ENCODE data around the gene LBP. TPM values are rescaled to one million over a fixed set of nuclear protein-coding genes. Genes with fewer than 3 reads are reported as not detected.

The LBP gene, protein sequence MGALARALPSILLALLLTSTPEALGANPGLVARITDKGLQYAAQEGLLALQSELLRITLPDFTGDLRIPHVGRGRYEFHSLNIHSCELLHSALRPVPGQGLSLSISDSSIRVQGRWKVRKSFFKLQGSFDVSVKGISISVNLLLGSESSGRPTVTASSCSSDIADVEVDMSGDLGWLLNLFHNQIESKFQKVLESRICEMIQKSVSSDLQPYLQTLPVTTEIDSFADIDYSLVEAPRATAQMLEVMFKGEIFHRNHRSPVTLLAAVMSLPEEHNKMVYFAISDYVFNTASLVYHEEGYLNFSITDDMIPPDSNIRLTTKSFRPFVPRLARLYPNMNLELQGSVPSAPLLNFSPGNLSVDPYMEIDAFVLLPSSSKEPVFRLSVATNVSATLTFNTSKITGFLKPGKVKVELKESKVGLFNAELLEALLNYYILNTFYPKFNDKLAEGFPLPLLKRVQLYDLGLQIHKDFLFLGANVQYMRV
- total RNA-seq = 0.26 TPM in 1 of 2 replicates, not detected in the other

DNA sequence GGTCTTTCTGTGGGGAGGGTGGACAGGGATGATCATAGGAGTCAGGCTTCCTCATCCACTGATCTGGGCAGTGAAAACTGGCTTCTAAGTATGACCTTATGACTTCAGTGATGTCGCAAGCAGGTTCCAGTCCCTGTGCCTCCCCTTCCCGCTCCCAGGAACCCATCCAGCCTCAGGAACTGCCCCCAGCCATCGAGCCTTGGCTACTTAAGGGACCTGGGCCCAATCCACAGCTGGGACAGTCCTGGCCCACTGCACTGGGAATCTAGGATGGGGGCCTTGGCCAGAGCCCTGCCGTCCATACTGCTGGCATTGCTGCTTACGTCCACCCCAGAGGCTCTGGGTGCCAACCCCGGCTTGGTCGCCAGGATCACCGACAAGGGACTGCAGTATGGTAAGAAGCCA lies at the start of gene LBP:
LBP (plus strand) TSS at position 236 of the 405 bp plus-strand sequence; CDS start at position 271, 35 bp downstream.

DNA sequence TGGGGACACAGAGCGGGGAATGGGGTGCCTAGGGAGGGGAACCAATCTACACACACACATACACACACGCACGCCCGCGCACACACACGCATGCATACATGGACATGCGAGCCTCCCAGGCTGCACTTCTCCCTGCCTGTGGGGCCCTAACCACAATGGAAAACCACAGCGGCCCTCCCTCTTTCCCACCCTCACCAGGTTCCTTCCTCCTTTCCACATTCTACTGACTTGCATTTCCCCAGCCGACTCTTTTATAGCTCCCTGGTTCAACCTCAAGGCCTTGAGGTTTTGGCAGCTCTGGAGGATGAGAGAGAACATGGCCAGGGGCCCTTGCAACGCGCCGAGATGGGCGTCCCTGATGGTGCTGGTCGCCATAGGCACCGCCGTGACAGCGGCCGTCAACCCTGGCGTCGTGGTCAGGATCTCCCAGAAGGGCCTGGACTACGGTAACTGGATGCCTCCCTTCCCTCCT lies 42.3 kb upstream of the LBP start, which contains the start of gene BPI:
BPI (plus strand) TSS at position 249 of the 472 bp plus-strand sequence; CDS start at position 317, 68 bp downstream.

Other genes with a start within 250 kb of the LBP start
- 592 and 749 TPM in 2 replicates for gene TGM2, start 181.2 kb upstream of the LBP start, total RNA-seq
- 5.8 and 10.0 TPM in 2 replicates for gene KIAA1755, start 85.7 kb upstream of the LBP start, total RNA-seq
- gene BPI, start 42.3 kb upstream of the LBP start, total RNA-seq = 0.50 and 0.79 TPM in 2 replicates
- 3.9 and 6.1 TPM in 2 replicates for gene SNHG17, start 88.8 kb downstream of the LBP start, total RNA-seq
- 20.7 and 26.0 TPM in 2 replicates for gene RALGAPB, start 126.4 kb downstream of the LBP start, total RNA-seq
- gene ADIG, start 234.7 kb downstream of the LBP start, total RNA-seq = not detected in 2 replicates